ENCODE measurements around the gene TEX19.

DNA sequence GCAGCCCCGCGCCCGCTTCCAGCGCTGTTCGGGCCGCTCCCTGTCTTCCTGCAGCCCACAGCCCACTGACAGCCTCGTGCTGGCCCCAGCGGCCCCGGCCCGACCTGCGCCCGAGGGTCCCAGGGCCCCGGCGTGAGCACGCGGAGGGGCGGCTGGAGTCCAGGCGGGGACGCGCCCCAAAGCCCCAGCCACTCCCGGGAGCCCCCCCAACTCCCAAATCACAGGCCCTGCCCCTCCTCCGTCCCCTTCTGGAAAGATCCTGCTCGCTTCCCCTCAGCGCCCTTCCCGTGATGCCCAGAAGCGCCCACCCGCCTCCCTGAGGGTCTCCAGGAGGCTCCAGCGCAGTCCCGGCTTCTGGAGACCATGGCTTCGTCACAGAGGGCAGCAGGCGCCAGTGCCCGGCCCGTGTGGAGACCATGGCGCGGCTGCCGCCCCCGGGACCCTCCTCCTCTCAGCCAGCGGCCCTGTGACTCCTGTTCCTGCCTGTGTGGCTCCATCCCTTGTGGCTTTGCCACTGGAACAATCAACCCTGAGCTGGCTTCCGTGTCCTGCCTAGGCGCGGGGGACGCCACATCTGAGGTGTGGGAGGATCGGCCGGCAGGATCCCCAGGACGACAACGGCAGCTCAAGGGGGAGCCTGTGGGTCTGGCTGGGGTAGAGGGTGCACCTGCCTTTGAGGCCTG lies 16.5 kb downstream of the TEX19 start:
- no peak for TF ChIP-seq ZFP3 (CRISPR knock-in tag; IDR thresholded peaks at IDR 0.05)
- no peak for TF ChIP-seq ZFP30 (CRISPR knock-in tag; IDR thresholded peaks at IDR 0.05)
- TF ChIP-seq CSDC2 (CRISPR knock-in tag; IDR thresholded peaks at IDR 0.05) = no peak
- no peak for TF ChIP-seq POU6F1 (CRISPR knock-in tag; IDR thresholded peaks at IDR 0.05; ENCODE audit: borderline replicate concordance, low read depth)
- no peak for TF ChIP-seq CSRNP3 (CRISPR knock-in tag; IDR thresholded peaks at IDR 0.05)
- TF ChIP-seq RARB (CRISPR knock-in tag; IDR thresholded peaks at IDR 0.05) = no peak
- TF ChIP-seq, protein P1, sequence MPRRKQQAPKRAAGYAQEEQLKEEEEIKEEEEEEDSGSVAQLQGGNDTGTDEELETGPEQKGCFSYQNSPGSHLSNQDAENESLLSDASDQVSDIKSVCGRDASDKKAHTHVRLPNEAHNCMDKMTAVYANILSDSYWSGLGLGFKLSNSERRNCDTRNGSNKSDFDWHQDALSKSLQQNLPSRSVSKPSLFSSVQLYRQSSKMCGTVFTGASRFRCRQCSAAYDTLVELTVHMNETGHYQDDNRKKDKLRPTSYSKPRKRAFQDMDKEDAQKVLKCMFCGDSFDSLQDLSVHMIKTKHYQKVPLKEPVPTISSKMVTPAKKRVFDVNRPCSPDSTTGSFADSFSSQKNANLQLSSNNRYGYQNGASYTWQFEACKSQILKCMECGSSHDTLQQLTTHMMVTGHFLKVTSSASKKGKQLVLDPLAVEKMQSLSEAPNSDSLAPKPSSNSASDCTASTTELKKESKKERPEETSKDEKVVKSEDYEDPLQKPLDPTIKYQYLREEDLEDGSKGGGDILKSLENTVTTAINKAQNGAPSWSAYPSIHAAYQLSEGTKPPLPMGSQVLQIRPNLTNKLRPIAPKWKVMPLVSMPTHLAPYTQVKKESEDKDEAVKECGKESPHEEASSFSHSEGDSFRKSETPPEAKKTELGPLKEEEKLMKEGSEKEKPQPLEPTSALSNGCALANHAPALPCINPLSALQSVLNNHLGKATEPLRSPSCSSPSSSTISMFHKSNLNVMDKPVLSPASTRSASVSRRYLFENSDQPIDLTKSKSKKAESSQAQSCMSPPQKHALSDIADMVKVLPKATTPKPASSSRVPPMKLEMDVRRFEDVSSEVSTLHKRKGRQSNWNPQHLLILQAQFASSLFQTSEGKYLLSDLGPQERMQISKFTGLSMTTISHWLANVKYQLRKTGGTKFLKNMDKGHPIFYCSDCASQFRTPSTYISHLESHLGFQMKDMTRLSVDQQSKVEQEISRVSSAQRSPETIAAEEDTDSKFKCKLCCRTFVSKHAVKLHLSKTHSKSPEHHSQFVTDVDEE (CRISPR knock-in tag; IDR thresholded peaks at IDR 0.05) = no peak
- TF ChIP-seq BACH2 (CRISPR knock-in tag; IDR thresholded peaks at IDR 0.05; ENCODE audit: borderline replicate concordance) = no peak

All from SK-N-SH treated with all-trans-retinoic acid at 6 μM for 48 hours (cell line).